C4-2B (cell line): Measurements from ENCODE around the gene C1QL4.
"Not testable (repeated sequence)": the region's sequence is repeated elsewhere in the genome, so short reads cannot be mapped to it uniquely, and the experiment has no call there.

Experiments used
- H3K27ac ChIP-seq: fragments of 450-650 bp; 2 replicates; pipeline ENCODE4 v1.5.1; 2017
- ZFX ChIP-seq: fragments of 450-650 bp; IDR thresholded peaks from 2 replicates; pipeline ENCODE4 v1.6.1; 2017
- TF ChIP-seq, protein P1 (sequence below): fragments of 450-650 bp; conservative IDR thresholded peaks from 2 replicates; pipeline ENCODE4 v1.5.1; 2017; ENCODE audit warnings: mild to moderate bottlenecking

Gene C1QL4

GRCh38 chr12:49336645-49337584 is at the start of gene C1QL4:
Gene C1QL4 (minus strand): TSS chr12:49337188. CDS start chr12:49336477, 711 bp downstream.
- TF ChIP-seq, protein P1, sequence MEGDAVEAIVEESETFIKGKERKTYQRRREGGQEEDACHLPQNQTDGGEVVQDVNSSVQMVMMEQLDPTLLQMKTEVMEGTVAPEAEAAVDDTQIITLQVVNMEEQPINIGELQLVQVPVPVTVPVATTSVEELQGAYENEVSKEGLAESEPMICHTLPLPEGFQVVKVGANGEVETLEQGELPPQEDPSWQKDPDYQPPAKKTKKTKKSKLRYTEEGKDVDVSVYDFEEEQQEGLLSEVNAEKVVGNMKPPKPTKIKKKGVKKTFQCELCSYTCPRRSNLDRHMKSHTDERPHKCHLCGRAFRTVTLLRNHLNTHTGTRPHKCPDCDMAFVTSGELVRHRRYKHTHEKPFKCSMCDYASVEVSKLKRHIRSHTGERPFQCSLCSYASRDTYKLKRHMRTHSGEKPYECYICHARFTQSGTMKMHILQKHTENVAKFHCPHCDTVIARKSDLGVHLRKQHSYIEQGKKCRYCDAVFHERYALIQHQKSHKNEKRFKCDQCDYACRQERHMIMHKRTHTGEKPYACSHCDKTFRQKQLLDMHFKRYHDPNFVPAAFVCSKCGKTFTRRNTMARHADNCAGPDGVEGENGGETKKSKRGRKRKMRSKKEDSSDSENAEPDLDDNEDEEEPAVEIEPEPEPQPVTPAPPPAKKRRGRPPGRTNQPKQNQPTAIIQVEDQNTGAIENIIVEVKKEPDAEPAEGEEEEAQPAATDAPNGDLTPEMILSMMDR, result peak; percentile 100
- TF ChIP-seq ZFX, result no peak

DNA sequence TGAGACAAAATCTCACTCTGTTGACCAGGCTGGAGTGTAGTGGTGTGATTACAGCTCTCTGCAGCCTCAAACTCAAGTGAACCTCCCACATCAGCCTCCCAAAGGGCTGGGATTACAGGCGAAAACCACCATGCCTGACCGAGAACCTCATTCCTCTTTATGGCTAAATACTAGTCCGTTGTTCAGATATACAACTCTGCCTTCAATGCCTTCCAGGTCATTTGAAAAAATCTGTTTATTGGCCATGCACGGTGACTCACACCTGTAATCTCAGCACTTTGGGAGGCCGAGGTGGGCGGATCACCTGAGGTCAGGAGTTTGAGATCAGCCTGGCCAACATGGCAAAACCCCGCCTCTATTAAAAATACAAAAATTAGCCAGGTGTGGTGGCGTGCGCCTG is 43.2 kb upstream of the C1QL4 start:
- H3K27ac ChIP-seq, result not testable (repeated sequence)

More at GRCh38 chr12:49336645-49337584, at the start of gene C1QL4:
- H3K27ac ChIP-seq, result no peak within 1 kb of the TSS; the same call in 1 of the 2 replicates

DNA sequence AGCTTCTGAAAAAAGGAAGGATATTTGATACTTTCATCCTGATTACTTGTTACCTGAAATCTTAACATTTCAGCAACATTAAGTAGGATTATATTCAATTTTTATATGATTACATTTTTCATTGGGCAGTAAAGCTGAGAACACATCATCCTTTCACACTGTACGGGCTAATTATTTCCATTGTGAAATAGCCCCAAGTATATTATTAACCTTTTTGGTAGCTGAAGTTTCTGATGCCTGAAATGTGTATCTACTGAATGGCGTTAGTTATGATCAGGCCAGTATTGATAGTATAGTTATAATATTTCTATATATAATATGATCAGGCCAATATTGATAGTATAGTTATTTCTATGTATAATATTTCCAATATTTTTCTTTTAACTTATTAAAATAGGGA is 40.4 kb upstream of the C1QL4 start:
- no peak overlapping the region for H3K27ac ChIP-seq
- TF ChIP-seq, protein P1, result no peak

DNA sequence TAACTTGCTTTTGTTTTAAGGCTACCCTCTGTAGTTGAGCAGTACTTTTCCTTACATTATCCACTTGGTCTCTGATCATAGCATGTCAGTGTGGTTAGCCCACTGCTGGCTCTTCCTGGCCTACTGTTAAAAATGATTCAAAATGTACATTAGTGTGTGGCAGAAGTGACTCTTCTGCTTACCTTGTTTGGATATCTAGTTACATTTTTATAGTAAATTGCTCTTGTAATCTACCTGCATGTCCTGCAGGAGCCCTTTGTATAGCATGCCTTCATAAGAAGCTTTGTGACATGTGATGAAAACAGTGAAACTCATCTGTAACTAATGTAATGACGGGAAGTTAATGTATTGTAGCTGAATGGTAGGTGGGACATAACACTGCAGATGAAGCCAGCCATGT is 38.4 kb upstream of the C1QL4 start:
- no peak for TF ChIP-seq ZFX
- TF ChIP-seq, protein P1, result no peak

GRCh38 chr12:49370539-49370938 is 33.6 kb upstream of the C1QL4 start:
- TF ChIP-seq ZFX, result no peak
- TF ChIP-seq, protein P1, result no peak
- H3K27ac ChIP-seq, result no peak overlapping the region

More for the DNA sequence above, 38.4 kb upstream of the C1QL4 start:
- no peak overlapping the region for H3K27ac ChIP-seq

GRCh38 chr12:49369411-49370145 is 32.6 kb upstream of the C1QL4 start:
- peak overlapping the region; percentile 31; the same call in 1 of the 2 replicates for H3K27ac ChIP-seq
- TF ChIP-seq ZFX, result no peak
- TF ChIP-seq, protein P1, result no peak; the same call in 1 of the 2 replicates

- no peak overlapping the region for H3K27ac ChIP-seq
- TF ChIP-seq ZFX, result no peak
- TF ChIP-seq, protein P1, result no peak
These were observed 31.2 kb upstream of the C1QL4 start for GRCh38 chr12:49368240-49368600.
